Activated CD4-positive, alpha-beta T cell treated with anti-CD3 and anti-CD28 coated beads for 4 hours (primary cell): ENCODE data around the gene ATP6V0D1.
"Not testable (repeated sequence)": the region's sequence is repeated elsewhere in the genome, so short reads cannot be mapped to it uniquely, and the experiment has no call there.

Experiments used
- DNase-seq, 2 donors: peaks; one replicate each; pipeline ENCODE4 v3.0.0-alpha.2; 2020

ATP6V0D1 gene

GRCh38 chr16:67480833-67481560 is at the start of gene ATP6V0D1:
ATP6V0D1 (minus strand) TSS chr16:67481157; CDS start chr16:67481086, 71 bp downstream.
- DNase-seq, result peak; percentile 97 to 98

DNA sequence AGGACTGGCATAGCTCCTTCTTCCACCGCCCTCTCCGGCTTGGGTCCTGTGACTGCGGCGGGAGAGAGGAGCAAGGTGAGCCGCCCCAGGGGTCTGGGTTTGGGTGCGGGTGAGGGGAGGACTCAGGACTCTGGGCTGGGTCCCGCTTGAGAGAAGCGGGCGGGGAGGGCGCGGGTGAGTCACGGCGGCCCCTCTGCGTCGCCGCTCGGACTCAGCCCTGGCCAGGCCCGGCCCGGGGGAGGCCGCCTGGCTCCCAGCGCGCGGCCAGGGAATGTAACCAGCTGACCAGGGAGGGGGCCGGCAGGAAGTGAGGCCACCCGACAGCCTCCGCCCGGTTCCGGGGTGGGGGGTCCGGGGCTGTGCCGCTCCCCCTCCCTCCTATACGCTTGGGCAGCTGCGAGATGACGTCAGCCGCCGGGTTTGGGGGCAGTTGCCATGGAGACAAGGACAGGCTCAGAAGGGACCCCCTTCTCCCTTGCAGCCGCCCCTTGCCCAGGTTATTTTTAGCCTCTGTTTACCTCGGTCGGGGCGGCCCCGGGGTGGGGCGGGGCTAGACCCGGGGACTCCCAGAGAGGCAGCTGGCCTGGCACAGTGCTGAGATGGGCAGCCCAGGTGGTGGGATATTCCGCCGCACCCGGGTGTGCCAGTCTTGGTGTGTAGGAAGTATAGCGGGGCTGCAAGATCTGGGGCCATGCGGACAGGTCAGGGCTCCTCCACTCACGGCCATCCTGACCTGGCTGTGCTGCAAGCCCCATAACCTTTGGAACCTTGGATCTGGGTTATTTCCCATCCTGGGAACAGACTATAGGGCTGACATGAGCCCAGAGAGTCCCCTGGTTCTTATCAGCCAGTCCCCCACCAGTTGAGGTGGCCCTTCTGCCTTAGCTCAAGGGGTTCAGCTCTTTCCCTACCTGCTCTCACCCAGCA is 49.3 kb upstream of the ATP6V0D1 start:
- DNase-seq, result no peak

DNA sequence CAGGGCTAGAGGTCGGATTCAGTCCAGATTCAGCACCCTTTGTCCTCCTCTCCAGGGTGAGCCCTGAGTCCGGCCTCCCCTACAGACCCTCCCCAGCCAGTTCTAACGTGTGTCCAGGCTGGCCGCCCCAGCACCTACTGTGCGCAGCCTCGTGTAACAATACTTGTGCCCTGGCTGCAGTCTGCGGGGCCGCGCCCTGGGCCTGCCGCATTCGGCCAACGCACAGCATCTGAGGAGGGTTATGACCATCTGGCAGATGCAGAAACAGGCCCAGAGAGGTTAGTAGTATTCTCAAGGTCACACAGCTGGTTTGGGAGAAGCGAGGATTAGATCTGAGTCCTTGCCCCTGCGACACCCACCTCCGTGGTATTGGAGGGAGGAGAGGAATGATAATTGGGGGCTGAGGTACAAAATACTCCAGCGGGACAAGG is 48.6 kb upstream of the ATP6V0D1 start:
- no peak for DNase-seq

GRCh38 chr16:67528870-67529581 is 48.1 kb upstream of the ATP6V0D1 start:
- DNase-seq, result no peak

GRCh38 chr16:67528222-67528869 is 47.4 kb upstream of the ATP6V0D1 start, which contains the start of gene RIPOR1:
RIPOR1 (plus strand) TSS chr16:67528829; CDS start chr16:67538447, 9,618 bp downstream.
- DNase-seq, result peak; percentile 41 to 52

- no peak for DNase-seq
These were observed 45.3 kb upstream of the ATP6V0D1 start for GRCh38 chr16:67526149-67526791.

- no peak for DNase-seq
These were observed 44.4 kb upstream of the ATP6V0D1 start for GRCh38 chr16:67525176-67525860.

DNA sequence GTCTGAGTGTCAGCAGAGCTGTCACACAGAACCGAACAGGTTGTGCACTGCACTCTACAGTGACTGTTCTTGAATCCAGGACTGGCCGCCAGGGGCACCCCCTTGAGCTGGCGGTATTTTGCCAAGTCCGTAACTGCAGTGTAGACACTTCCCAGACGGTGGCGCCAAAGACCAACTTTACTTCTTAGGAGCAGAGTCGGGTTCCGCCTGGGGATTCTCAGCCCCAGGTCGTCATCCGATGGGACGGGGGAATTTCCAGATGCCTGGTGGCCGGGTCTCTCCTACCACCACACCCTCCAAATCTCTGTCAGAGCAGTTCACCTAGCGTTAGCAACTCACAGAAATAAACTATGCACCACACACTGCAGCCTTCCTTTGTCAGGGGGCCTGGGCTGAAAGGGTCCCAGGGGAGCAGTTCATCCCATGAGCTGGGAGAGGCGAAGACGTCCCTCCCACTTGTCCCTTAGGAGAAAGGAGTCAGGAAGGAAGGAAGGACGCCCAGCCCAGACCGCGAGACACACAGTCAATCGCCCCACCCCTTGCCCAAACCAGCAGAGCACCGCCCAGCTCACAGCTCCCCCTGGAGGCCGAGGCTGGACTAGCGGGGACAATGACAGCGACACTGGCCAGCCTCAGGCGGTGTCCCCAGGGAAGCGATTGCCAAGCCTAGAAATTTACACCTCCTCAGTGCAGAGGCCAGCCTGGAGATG is 40.3 kb upstream of the ATP6V0D1 start:
- peak; percentile 94 to 99 for DNase-seq

GRCh38 chr16:67519242-67519641 is 38.3 kb upstream of the ATP6V0D1 start:
- no peak for DNase-seq

DNA sequence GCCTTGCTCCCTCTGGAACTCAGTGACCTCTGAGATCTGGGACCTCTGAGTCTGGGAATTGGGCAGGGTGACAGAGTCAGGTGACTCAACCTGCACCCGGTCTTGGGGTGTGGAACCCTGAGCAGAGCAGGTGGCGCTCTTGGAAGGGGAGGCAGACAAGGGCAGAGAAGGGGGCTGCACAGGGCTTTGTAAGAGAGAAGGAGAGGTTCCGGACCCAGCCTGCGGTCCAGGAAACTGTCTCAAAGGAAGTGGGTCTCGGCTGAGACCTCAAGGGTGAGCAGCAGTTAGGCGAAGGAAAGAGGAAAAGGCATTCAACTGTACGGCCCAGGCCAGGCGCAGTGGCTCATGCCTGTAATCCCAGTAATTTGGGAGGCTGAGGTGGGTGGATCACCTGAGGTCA is 37.7 kb upstream of the ATP6V0D1 start:
- DNase-seq, result no peak

DNA sequence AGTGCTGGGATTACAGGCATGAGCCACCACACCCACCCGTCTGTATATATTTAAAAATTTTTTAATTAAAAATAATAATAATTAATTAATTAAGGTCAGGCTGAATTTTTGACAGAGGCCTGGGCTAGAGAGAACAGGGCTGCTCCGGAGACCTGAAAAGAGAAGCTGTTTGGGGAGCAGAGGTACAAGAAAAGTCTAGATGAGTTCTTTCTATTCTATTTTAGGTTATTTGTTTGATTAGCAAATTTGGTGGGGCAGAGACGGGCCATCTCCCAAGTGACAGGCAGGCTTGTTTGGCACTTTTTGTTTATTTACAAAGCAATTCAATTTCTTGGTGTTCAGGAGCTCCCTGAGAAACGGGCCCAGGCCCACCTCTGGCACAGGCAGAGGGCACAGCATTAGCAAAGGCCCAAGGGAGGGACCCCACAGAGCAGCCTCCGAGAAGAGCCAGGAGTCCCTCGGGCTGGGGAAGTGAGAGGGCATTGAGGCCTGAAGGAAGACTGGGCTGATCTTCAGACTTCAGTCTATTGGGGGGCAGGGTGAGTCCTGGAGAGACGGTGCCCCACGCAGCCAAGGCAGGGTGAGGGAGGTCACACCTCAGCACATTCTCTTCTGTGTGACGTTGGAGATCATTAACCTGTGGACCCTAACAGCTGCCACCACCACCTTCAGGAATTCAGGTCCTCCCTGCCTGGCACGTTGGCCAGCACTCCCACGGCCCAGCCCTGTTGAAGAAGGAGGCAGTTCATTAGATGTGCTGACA is 36.9 kb upstream of the ATP6V0D1 start:
- DNase-seq, result no peak

- no peak for DNase-seq
These were observed 36.1 kb upstream of the ATP6V0D1 start for GRCh38 chr16:67517155-67517445.

DNA sequence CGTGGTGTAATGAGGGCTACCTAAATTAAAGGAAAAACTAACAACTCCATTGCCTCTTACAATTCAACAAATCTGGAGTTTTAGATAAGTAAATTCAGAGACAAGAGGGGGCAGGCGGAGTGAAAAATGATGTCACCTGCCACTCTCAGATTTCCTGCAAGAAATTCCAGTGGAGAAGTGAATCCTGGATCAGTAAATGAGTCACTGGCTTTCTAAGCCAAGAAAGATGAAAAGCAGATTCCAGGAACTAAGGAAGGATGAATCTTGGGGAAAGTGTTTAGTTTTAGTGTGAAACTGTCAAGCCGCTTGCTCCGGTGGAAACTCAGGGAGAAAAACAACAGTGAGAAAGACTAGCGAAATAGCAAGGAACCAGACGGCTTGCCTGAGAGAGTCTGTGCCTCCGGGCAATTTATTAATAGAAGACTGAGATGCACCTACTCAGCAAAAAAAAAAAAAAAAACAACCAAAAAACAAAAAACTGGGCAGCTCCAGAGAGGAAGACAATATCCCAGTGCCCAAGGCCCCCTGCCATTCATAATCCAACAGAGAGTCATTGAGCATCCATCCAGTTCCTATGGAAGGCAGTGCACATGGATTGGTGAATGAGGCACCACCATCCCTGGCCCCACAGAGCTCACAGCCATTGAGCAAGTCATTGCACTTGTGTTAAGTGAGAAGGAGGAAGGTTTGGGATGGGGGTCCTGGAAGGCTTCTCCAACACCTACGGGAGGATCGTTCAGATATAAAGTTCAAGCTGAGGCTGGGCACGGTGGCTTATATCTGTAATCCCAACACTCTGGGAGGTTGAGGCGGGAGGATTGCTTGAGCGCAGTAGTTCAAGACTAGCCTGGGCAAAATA is 35.6 kb upstream of the ATP6V0D1 start:
- DNase-seq, result no peak

DNA sequence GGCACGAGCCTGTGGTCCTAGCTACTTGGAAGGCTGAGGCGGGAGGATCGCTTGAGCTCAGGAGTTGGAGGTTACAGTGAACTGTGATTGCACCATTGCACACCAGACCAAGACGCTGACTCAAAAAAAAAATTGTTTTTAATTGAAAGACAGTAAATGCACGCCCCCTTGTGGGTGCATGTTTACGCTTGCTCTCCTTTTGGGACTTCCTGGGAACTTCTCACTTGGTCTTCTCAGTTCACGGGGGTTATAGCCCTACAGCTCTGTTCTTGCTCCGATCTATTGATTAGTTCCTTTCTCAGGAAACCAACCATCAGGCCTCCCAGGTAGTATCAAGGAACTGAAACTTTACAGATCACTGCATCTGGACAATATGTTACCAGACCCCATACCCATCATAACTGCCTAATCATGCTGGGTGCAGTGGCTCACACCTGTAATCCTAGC is 33.4 kb upstream of the ATP6V0D1 start:
- DNase-seq, result peak; percentile 77 to 83

DNA sequence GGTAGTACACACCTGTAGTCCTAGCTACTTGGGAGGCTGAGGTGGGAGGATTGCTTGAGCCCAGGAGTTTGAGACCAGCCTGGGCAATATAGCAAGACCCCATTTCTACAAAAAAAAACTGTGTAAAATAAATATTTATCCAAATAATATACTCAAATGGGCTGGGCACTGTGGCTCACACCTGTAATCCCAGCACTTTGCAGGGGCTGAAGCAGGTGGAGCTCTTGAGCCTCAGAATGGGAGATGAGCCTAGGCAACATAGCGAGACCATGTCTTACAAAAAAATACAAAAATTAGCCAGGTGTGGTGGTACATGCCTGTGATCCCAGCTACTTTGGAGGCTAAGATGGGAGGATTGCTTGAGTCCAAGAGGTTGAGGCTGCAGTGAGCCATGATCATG is 32.9 kb upstream of the ATP6V0D1 start:
- not testable (repeated sequence) for DNase-seq

- no peak for DNase-seq
These were observed 28.1 kb upstream of the ATP6V0D1 start for GRCh38 chr16:67509016-67509415.

DNA sequence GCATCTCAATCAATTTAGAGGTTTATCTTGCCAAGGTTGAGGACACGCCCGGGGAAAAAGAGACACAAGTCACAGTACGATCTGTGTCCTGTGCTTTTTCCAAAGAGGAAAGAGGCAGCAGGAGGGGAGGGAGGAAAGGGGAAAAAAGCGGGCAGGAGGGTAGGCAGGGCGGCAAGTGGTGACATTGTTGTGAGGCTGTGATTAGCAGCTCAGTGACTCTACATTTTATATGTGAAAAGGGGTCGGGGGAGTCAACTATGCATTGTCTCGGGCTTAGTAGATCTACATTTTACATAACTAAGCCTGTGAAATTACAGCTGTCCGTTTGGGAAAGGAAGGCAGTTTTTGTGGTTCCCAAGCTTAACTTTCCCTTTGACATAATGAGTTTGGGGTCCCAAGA is 25.5 kb upstream of the ATP6V0D1 start:
- DNase-seq, result no peak

DNA sequence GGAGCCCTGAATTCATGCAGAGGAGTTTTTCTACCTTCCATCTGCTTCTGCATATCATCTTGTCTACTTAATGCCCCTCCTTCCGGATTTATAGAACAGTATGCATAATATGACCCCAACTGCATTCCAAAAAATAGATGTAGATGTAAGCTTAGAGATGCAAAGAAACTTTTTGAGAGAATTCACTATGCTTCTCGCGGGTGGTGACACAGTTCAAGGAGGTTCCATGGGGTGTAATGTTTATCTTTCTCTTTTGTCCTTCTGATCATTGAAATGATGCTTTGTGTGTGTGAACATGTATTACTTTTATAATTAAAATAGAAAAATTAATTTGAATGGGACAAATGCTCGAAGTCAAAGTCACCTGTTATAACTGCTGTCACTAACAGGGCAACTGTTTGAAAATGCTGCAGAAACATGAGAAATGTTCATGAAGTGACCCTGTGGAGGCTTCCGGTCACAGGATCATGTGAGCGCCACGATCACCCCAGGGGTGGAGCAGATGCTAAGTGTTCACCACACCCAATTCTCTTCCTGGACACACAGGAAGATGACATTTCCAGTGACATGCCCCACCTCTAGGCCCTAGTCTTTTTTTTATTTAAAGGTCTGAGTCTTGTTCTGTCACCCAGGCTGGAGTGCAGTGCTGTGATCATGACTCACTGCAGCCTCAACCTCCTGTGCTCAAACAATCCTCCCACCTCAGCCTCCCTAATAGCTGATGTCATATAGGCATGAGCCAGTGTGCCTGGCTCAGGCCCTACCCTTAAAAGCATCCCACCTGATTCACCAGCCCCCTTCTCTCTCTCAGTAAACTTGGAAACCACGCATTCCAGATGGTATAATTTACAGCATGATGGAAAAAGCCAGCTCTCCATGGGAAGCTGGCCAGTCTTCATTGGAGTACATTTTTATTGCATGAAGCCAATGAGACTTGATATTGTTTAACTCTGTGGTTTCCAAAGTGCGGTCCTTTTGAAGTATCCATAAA is 23.4 kb upstream of the ATP6V0D1 start:
- peak; percentile 26 to 35 for DNase-seq
